HG03378 (cell line): ENCODE data around the gene DAP.
A peak's percentile ranks its signal among the peaks of the same experiment; 100 is the strongest.

Source experiments
- ATAC-seq: cut with Tn5 transposase; IDR thresholded peaks from one replicate; pipeline ENCODE4 v1.9.1; 2021; ENCODE audit warnings: mild to moderate bottlenecking, moderate library complexity; ENCODE audit not compliant: unreplicated experiment

The DAP gene

DNA sequence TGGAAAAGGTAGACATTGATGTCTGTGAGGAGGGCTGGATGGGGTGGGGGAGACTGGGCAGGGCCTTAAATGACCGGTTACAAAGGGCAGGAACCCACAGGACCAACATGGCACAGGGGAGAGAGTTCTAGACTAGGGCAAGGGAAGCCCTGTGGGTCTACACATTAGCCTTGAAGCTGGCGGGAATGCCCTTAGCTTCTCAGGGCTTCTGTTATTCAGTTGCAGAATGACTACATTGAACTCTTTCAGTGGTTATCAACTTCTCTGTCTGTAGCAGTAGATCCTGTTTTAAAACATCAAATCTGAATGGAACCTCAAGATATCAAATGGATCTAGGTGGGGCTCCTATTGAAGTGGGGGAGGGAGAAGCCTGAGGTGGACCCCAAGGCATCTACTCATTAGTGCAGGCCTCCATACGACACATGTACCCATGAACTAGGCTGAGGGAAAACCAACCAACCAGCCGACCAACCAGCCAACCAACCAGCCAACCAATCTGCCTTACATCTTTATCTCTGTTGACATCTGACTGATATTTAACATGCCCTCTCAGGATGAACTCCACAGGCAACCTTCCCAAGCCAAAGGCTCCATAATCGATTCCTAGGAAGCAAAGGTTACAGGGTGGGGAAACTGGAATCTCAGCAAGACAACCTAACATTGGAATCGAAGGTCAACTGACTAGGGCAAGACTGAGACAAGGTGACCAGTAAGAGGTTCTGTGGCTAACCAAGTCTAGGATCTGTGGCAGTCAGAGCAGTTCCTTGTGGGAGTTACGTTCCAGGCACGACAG lies 48.3 kb downstream of the DAP start:
- ATAC-seq = peak; percentile 95

DNA sequence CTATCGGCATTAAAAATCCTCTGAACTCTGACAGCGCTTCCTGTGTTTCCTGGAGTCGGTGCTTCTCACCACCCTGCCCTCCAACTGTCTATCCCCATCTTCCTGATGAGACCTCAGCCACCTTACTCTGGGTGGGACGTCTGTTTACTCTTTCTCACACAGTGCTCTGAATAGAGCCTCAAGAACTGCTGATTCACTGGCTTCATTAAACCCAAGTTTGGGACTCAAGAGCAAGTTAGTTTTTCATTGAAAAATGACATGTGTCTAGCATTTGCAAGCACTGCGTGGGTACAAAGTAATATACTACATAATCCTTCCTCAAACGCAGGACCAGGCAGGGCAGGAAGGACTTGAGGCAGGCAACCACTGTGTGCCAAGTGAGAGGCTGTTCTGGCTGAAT lies 49.5 kb downstream of the DAP start:
- no peak for ATAC-seq

DNA sequence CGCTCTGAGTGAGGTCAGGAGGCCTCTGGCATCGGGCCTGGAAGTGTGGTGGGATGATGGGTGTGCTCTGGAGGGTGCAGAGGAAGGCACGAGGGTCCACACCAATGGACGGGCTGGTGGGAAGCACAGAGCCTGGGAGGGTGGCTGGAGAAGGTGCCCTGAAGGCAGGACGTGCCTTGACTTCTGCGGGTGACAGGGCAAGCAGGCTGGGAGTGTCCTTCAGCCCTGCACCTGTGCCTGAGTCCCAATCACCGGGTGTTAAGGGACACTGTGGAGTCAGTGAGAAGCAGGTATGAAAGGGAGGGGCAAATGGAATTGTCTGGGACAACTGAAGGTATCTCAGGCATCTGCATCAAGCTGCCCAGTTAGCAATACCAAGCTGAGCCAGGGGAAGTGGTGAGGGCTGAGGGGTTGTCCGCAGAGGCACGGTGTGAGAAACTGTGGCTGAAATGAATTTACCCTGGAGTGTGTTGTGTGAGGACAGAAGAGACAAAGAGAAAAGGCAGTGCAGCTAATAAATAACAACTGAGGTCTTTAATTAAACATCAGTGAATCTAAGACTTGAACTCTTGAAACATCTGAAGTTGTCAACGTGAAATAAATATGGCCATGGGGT lies 50.4 kb downstream of the DAP start:
- ATAC-seq = no peak

DNA sequence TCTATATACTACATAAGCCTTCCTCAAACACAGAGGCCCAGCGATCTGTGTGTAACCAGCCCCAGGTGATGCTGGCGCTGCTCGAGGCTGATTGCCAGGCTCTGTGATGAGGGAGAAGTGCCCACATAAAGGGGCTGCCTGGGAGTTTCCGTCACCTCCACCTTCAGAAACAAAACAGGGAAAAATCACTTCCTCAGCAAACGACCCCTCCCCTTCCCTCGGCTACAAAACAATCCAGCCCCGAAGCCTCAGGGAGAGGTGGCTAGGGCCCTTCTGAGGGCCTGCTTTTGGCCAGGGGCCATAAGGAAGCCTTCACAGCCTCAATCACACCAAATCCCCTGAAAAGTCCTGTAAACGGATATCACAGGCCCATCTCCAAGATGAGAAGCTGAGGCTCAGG lies 51.1 kb downstream of the DAP start:
- no peak for ATAC-seq

DNA sequence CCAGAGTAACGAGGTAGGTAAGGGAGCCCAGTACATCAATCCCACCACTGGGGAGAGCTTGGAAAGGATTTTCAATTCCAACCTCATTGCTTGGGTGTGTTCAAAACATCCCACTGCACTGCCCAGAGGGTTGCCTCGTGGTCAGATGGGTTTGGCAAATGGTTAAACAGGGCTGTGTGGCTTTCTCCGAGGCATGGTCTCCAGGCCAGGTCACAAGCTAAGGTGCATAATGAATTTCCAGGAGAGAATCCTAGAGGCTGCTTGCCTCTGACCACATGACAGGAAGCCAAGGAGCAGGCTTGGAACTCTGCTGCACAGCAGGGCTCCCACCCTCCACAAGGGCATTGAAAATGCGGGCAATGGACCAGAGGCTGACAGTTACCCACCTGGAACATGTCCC lies 51.6 kb downstream of the DAP start:
- no peak for ATAC-seq

DNA sequence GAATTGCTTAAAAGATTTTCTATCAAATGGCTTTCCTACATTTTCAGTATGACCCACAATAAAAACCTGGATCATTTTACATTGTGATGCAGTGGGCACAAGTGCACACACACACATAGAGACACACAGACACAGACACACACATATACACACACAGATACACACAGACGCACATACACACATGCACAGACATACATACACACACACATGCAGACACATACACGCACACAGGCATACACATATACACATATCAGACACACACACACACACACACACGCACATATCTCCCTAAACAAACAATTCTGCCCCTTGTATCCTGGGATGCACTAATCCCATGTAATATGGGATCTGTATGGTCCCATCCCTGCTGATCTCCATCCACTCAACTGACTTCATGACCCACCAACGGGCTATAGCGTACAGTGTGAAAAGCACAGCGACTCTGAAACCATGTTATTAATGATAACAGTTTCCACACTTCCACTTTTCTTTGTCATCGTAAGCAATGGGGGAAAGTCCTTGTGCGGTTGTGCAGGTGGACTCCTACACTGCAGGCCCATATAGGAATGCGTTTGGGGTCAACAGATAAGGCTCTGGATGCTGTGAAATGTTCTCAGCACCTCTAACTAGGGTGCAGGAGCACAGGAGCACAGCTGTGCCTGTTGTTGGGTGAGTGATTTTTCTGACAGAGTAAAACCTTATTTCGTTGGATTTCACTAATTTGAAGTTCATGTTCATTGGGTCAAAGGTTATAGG lies 52.7 kb downstream of the DAP start:
- no peak for ATAC-seq

DNA sequence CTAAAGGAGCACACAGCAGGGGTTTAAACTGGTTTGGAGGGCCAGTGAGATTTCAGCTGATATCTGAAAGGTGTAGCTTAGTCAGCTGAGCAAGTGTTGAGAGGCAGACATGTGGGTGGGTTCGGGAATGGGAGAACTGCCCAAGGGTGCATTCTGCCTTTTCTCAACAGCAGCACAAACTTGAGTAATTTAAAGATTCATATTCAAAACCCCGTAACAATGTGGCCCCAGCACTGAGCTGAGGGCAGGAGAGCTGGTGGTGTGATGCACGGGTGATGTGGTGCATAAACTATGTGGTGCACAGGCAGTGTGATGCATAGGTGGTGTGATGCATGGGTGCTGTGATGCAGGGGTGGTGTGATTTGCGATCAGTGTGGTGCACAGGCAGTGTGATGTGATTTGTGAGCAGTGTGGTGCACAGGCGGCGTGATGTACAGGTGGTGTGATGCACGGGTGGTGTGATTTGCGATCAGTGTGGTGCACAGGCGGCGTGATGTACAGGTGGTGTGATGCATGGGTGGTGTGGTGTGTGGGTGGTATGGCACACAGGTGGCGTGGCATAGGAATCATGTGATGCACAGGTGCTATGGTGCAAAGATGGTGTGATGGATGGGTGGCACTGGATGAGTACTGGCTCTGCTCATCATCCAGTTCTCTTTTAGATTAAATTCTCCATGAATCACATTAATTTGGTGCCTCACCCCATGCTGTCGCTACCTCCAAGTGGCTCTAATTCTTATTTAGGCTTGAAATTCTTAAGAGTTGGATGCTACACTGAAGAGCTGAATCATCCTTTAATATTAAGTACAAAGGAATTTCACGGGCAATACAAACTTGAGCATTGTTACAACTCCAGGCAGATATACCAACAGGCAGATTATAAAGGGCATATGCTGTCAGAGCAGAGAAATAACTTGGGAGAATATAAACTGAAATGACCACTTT lies 53.6 kb downstream of the DAP start:
- no peak for ATAC-seq

DNA sequence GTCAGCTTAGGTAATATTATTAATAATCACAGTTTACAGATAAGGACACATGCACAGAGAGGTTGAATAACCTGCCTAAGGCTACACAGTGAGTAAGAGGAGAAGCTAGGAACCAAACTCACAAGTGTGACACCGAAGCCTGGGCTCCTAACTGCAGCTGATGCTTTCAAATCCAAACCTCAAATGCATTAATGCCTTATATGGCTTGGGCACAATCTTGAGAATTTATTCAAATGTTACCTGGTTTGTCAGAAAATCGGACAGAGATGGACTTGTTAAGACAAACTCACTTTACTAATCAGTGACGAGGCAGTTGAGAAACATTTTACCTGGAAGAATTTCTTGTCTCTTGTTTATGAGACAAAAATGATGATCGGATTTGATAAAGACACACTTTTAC lies 54.7 kb downstream of the DAP start:
- ATAC-seq = no peak

DNA sequence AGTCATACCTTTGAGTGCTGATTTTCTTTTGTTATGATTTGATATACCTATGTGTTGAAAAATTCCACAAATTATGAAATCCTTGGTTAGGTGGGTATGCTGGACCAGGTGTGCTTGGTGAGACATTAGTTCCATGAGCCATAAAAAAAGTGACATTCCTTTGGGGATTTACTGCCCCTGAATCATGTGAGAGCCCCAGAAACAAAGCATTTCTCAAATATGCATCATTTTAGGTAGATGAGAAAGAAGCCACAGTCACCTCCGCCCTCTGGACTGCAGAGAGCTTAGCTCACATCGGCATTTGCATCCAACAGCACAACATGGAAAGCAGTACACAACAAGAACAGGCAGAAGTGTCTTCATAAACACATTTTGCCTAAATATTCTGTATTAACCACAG lies 55.3 kb downstream of the DAP start:
- ATAC-seq = no peak

DNA sequence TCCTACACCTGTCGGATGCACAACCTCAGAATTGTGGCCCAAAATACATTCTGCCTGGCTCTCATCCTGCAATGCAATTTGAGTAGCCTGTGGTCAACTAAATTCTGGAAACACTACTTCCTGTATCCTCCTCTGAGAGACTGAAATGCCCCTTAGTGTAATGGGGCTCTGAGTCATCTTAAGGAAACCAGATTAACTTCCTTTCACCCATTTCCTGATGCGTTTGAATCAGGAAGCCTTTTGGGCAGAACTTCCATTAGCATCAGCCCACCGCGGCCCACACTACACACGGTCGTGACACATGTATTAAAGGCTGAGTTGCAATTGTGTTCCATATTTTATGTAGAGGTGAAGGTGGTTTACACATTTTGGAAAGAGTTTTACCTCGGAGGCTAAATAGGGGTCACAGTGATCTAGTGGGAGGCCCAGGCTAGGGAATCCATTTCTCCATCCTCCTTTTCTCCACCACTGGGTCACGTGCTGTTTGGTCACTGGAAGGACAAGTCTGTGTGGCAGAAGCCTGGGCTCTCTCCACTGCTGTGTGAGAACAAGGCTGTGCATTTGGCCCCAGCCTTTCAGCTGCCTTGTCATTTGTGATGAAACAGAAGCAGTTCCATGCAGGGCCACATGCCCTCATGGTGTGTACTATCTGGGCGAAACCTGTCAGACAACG lies 55.9 kb downstream of the DAP start:
- ATAC-seq = peak; percentile 41

DNA sequence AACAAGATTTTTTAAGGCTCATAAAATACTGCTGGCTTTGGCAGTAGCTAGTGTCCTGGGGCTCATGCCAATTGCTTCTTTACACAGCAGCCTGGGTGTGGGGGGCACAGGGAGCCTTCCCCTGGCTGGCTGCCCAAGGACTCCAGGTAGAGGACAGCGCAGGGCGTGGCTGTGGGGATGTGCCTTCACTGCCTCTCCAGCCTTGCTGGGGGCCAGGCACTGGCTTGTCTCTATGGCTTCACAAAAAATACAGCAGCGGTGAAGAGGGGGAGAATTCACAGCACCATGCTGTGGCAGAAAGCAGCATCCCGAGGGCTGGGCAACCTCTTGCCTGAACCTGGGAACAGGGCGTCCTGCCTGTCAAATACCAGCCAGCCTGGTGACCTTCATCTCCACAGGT lies 57.4 kb downstream of the DAP start:
- no peak for ATAC-seq

DNA sequence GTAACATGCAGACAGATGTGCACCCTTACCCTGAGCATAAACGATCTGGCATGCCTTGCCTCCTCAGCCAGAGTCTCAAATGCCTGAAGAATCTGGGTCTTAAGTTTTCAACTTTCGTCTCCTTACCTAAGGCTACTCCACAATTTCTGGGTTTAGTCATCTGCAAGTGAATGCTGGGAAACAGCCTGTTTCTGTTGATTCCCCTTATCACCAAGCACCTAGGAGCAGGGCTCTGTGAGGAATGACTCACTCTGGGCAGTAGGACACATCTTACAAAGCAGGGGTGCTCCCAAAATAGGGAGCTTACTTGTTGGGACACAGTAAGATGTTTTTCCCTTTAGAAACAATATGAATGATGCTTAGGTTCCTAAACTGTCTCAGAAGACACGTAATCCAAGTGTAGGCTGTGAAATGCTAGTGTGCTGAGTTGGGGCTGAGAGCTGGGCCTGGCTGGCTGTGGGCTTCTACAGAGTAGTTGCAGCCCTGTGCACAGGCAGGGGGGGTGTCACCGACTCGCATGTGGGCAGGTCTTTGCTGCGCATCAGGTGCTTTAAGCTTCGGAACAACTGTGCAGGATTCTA lies 58.0 kb downstream of the DAP start:
- ATAC-seq = no peak

DNA sequence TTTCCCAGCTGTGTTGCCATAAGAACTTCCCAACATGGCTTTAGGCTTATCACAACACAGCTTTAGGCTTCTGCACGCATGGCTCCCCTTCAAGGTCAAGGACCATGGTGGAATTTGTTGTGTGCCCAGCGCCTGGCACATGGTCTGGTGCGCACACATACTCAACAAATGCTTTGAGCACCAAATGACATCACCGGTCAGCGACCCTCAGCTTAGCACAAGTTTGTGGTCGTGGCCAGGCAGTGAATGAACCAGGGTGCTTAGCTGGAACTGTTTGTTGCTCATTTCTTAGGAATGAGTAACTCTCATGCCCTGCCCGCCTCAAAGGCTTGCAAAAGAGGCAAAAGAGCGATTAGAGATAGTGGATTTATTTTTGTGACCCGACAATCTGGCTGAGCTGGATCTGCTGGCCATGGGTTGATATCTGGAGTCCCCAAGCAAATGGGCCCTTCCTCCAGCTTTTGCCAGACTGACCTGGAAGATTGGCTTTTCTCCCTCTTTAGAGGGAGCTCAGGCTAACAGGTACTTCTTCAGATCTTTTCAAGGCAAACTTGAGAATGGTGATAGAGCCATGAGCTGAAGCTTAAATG lies 58.9 kb downstream of the DAP start:
- ATAC-seq = no peak

DNA sequence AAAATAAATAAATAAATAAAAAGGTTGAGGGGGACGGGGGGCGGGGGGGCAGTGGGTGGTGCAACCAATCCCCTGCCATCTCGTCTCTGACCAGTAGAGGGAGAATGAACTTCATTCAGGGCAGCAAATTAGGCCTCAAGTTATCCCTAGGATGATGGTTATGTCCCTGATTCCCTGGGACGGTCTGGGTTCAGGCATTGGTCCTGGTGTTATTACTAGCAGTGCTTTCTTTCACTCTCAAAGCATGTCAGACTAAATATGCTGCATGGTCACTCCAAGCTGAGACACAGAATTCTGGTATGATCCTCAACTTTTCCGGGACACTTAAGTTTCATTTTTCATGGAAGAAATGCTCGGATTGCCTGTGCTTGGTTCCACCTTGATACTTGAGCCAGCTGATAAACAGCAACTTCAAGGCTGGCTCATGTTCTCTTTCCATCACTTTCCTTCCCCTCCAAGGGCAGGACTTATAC lies 59.4 kb downstream of the DAP start:
- no peak for ATAC-seq

DNA sequence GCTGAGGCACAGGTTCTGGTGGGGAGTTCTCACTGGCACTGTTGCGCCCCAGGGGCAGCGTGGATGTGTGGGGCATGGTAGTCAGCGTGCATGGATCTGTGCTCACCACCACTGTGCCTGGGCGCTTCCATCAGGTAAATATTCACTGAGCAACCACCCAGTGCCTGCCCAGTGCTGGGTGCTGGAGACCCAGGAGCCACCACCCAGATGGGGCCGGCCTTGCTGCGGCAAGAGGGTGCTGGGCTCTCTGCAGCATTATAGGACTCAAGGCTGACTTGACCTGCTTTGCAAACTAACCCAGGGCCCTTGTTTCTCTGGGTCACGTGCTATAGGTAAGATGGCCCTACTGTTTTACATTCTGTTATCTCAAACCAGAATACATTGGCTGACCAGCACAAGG lies 60.5 kb downstream of the DAP start:
- ATAC-seq = no peak

DNA sequence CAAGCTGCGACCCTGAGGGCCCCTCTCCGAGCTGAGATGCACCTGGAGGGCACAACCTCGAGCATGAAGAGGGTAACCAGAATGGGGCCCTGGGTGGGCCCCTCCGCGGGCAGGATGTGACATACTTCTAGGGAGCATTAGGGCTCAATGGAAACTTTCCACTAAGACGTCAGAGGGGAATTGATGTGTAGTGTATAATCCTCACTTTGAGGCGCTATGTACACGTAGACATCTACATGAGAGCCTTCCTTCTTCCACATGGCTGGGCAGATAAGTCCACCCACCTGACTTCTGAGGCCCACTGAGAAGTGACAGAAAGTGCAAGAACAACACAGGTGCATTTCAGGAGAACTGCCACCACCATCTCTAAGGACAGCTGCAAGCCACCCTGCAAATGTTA lies 61.0 kb downstream of the DAP start:
- peak; percentile 70 for ATAC-seq

DNA sequence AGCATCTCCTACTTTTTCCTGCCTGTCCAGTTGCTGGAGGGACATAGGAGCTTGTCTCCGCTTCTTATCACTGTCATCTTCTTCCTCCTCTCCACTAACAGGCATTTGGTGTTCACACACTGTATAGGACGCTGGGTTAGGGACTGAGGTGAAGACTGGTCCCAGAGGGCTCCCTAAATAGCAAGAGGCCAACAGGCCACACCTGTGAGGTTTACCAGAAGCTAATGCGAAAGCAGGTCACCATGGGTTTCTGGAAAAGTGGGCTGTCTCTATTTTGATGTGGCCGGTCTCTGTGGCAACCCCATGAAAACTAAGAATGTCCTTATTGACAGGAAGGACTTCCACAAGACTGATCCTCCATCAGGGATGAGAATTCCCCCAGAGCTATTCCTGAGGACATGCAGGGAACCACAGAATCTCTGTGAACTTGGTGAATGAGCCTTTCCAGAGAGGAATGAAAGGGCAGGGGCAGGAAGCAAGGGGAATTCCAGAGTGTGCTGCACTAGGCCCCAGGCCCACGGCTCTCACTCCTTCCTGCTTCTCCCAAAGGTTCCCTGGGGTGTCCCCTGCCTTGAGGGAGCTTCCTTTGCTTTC lies 61.7 kb downstream of the DAP start:
- ATAC-seq = peak; percentile 53

DNA sequence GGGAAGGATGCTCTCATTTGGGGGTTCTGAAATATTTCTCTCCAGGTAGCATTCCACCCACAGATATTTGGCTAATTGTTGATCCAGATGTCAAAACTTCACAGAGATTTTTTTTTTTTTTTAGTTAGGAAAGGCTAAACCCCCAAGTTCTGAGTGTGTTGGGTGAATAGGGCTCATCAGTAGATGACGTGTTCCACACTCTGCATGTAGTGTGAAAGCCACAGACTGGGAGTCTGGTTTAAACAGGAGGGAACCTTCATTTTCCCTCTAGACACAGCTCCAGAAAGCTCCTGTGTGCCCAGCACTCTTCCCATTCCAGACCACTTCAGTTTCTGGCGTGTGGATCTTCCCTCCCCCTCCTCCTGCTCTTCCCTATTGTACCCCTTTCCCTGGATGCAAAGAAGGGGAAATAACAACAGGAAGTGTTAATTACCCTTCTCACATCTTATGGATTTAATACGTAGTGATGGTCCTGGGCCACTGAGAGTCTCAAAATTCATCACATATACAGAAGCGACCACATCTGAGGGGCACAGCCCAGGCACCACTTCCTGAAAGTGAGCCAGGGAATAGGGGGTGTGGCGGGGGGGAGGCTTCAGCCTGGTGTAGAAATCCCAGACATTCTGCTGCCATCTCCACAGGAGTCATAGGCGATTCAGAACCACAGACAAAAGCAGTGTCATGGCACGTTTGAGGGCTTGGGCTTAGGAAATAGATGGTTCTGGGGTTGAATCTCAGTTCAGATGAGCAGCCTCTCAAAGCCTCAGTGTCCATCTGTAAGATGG lies 65.1 kb downstream of the DAP start:
- no peak for ATAC-seq
